Peyer's patch (tissue), 4 donors: ENCODE data around the gene OR10G8. TPM values are rescaled to one million over a fixed set of nuclear protein-coding genes. Genes with fewer than 3 reads are reported as not detected.

Experiments used
- DNase-seq, 3 donors: peaks; one replicate each; pipeline ENCODE4 v3.0.0-alpha.2; 2017 to 2019
- H3K27ac ChIP-seq, 4 donors: fragments of 200-600 bp; sonication (generic); one replicate each; pipeline ENCODE4 v1.5.1; 2016 to 2019
- H3K27me3 ChIP-seq, 2 donors: fragments of 200-600 bp; sonication (generic); one replicate each; pipeline ENCODE4 v1.5.1; 2019
- H3K36me3 ChIP-seq, 3 donors: fragments of 200-600 bp; sonication (generic); one replicate each; pipeline ENCODE4 v1.5.1; 2016 to 2019
- H3K4me1 ChIP-seq, 4 donors: fragments of 200-600 bp; sonication (generic); one replicate each; pipeline ENCODE4 v1.5.1; 2016 to 2019
- H3K4me3 ChIP-seq, 4 donors: fragments of 200-600 bp; sonication (generic); 1 replicate in 3 of 4; 2 replicates in 1 of 4; pipeline ENCODE4 v1.5.1; 2016 to 2019; ENCODE audit warnings: mild to moderate bottlenecking in 1 of 4
- H3K9me3 ChIP-seq, 4 donors: fragments of 200-600 bp; sonication (generic); one replicate each; pipeline ENCODE4 v1.5.1; 2016 to 2019; ENCODE audit warnings: mild to moderate bottlenecking in 1 of 4
- POLR2A ChIP-seq, 2 donors: fragments of 450-650 bp; IDR thresholded peaks; one replicate each; pipeline ENCODE4 v1.5.1; 2017; ENCODE audit warnings: antibody characterized with exemption in 2 of 2, mild to moderate bottlenecking in 2 of 2, moderate library complexity in 2 of 2
- total RNA-seq, 4 donors: library from RNA; depleted of rRNA; stranded (reverse); fragments of >200 nt; gene quantifications; one replicate each; pipeline ENCODE4 v1.1.0, GENCODE V29; 2016
- TF ChIP-seq, protein P1 (sequence below), 6 experiments: fragments of 450-650 bp in 4 of 6; fragments of 200-600 bp in 2 of 6; sonication (generic) in 1 of 6; IDR thresholded peaks; one replicate each; pipeline ENCODE4 v1.5.1; 2017 to 2019; ENCODE audit warnings: antibody characterized with exemption in 6 of 6, mild to moderate bottlenecking in 3 of 6, moderate library complexity in 1 of 6

The OR10G8 gene
- total RNA-seq, 4 donors from 2014 or later, result not detected

DNA sequence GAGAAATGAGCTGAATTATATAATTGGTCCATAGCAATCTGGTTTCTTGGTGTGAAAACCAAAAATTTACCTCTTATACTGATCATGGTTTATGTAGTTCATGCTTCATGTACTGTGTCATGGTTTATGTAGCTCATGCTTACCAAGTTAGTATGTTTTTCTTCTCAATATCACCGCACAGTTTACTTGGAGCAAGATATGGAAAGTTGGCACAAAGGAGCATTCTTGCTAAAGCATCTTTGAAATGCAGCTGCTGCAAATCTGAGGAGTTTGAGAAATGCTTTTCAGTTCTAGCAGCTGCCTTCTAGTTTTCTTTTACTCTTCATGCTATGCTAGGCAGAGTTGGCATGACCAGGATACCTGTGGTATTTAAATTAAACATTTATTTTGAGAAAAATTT is 10.1 kb downstream of the OR10G8 start:
- Histone ChIP-seq H3K4me1 (no peaks in the 10 kb centered on the region), H3K27ac (no peak overlapping the region), H3K36me3 (no peaks in the 10 kb centered on the region), H3K4me3 (no peak overlapping the region), H3K27me3 (no peaks in the 10 kb centered on the region), H3K9me3 (no peaks in the 10 kb centered on the region)
- TF ChIP-seq, protein P1, sequence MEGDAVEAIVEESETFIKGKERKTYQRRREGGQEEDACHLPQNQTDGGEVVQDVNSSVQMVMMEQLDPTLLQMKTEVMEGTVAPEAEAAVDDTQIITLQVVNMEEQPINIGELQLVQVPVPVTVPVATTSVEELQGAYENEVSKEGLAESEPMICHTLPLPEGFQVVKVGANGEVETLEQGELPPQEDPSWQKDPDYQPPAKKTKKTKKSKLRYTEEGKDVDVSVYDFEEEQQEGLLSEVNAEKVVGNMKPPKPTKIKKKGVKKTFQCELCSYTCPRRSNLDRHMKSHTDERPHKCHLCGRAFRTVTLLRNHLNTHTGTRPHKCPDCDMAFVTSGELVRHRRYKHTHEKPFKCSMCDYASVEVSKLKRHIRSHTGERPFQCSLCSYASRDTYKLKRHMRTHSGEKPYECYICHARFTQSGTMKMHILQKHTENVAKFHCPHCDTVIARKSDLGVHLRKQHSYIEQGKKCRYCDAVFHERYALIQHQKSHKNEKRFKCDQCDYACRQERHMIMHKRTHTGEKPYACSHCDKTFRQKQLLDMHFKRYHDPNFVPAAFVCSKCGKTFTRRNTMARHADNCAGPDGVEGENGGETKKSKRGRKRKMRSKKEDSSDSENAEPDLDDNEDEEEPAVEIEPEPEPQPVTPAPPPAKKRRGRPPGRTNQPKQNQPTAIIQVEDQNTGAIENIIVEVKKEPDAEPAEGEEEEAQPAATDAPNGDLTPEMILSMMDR (IDR thresholded peaks at IDR 0.05), result no peak
- TF ChIP-seq POLR2A (IDR thresholded peaks at IDR 0.05), result no peak
- DNase-seq, result no peak

DNA sequence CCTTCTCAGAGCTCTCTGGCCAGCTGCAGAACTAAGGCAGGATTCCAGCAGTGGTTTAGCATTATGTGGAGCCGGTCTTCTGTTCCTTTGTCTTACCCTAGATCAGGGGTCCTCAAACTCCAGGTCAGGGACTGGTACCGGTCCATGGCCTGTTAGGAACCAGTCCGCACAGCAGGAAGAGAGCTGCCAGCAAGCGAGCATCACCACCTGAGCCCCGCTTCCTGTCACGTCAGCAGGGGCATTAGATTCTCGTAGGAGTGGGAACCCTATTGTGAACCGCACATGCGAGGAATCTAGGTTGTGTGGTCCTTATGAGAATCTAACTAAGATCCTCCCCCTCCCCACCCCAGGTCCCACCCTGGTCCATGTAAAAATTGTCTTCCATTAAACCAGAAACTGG is 13.0 kb downstream of the OR10G8 start:
- TF ChIP-seq POLR2A (IDR thresholded peaks at IDR 0.05), result no peak
- TF ChIP-seq, protein P1 (IDR thresholded peaks at IDR 0.05), result no peak
- Histone ChIP-seq H3K9me3 (no peaks in the 10 kb centered on the region), H3K4me3 (no peak overlapping the region), H3K4me1 (no peaks in the 10 kb centered on the region), H3K27me3 (no peaks in the 10 kb centered on the region), H3K36me3 (no peaks in the 10 kb centered on the region), H3K27ac (no peak overlapping the region)
- DNase-seq, result no peak

DNA sequence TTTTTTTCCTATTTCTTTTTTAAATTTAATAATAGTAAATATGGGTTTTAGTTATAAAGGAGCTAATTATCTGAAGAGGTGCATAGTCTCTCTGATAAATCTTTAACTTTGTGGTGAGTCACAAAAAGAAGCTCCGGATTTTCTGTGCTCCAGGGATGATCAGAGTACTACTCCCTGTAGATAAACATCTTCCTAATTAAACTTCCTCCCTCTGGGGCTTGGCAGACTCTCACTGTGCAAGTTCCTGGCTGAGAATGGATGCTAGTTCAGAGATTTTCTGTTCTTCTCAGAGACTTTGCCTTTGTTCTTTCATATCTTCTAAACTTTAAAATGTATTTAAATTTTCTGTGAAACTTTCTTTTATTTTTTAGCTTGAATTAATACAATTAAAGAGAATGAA is 14.7 kb downstream of the OR10G8 start, which contains the start of gene OR10G7:
Gene OR10G7 (minus strand): TSS at position 72 of the 400 bp plus-strand sequence. CDS start 2,324 bp downstream, outside the sequence.
- H3K36me3 ChIP-seq, result no peaks in the 10 kb centered on the region
- TF ChIP-seq, protein P1 (IDR thresholded peaks at IDR 0.05), result no peak
- no peak for TF ChIP-seq POLR2A (IDR thresholded peaks at IDR 0.05)

DNA sequence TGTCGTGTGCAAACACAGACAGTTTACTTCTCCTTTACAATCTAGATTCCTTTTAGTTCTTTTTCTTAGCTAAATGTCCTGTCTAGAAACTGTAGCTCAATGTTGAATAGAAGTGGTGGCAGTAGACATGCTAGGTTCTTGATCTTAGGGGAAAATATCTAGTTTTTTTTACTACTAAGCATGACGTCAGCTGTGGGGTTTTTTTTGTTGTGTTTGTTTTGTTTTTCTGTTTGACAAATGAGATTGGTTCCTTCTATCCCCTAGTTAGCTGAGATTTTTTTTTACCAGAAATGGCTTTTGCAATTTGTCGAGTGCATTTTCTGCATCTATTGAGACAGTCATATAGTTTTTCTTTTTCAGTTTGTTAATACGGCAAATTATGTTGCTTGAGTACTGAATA is 16.8 kb downstream of the OR10G8 start:
- TF ChIP-seq, protein P1 (IDR thresholded peaks at IDR 0.05), result no peak
- TF ChIP-seq POLR2A (IDR thresholded peaks at IDR 0.05), result no peak
- Histone ChIP-seq H3K4me1 (no peaks in the 10 kb centered on the region), H3K4me3 (no peak overlapping the region)

More for the DNA sequence above, 14.7 kb downstream of the OR10G8 start, which contains the start of gene OR10G7:
- Histone ChIP-seq H3K27ac (no peak within 1 kb of the TSS), H3K9me3 (no peaks in the 10 kb centered on the region), H3K4me3 (no peak within 1 kb of the TSS), H3K27me3 (no peaks in the 10 kb centered on the region), H3K4me1 (no peaks in the 10 kb centered on the region)
- no peak for DNase-seq

DNA sequence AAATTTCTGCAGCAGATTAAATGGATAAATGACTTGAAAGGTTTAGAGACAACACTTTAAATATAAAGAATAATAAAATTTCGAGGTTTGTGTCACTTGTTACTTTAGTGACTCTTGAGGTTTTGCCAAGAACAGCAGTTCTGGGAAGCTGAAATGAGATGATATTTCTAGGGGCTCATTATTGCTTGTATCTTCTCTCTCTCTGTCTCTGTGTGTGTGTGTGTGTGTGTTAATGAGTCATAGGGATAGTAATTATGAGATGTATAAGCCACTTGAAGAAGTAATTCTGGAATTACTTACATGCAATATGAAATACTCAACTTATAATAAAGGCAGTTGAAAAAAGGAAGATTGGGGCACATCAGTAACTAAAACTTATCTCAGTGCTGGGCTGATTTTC is 24.1 kb downstream of the OR10G8 start:
- no peak for DNase-seq
- Histone ChIP-seq H3K36me3 (no peaks in the 10 kb centered on the region), H3K27ac (no peak overlapping the region), H3K9me3 (no peaks in the 10 kb centered on the region), H3K27me3 (no peaks in the 10 kb centered on the region), H3K4me1 (no peaks in the 10 kb centered on the region), H3K4me3 (no peak overlapping the region)
- TF ChIP-seq POLR2A (IDR thresholded peaks at IDR 0.05), result no peak
- TF ChIP-seq, protein P1 (IDR thresholded peaks at IDR 0.05), result no peak

More for the DNA sequence above, 16.8 kb downstream of the OR10G8 start:
- Histone ChIP-seq H3K27ac (no peak overlapping the region), H3K9me3 (no peaks in the 10 kb centered on the region), H3K36me3 (no peaks in the 10 kb centered on the region), H3K27me3 (no peaks in the 10 kb centered on the region)
- DNase-seq, result no peak

DNA sequence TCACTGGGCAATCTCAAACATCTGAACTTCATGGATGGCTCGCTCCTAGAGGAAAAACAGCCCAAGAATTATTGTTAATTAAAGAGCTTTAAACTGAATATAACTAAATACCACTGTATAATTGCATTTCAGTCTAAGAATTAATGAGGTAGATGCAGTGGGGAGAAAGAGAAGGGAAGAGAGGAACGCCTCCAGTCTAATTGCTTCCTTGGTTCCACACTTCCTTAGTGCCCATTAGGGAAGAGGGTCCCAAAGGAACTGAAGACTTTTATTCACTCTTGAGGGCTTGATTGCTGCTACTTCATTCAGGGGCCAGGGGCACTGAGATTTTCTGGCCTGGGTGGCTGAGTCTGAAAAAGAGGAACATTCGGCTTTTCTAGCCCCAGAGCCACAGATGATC is 26.4 kb downstream of the OR10G8 start:
- Histone ChIP-seq H3K27ac (no peak overlapping the region), H3K9me3 (no peaks in the 10 kb centered on the region), H3K36me3 (no peaks in the 10 kb centered on the region), H3K27me3 (no peaks in the 10 kb centered on the region), H3K4me1 (no peaks in the 10 kb centered on the region), H3K4me3 (no peak overlapping the region)
- TF ChIP-seq, protein P1 (IDR thresholded peaks at IDR 0.05), result no peak
- TF ChIP-seq POLR2A (IDR thresholded peaks at IDR 0.05), result no peak
- DNase-seq, result no peak
